IPS-18a (cell line): Measurements from ENCODE around the gene TBC1D32.
"Not testable (repeated sequence)": the region's sequence is repeated elsewhere in the genome, so short reads cannot be mapped to it uniquely, and the experiment has no call there.

ENCODE experiments used
- H3K27ac ChIP-seq: one replicate; pipeline ENCODE4 v1.5.1; 2013; ENCODE audit warnings: low read length
- H3K27me3 ChIP-seq: one replicate; pipeline ENCODE4 v1.6.1; 2013; ENCODE audit warnings: mild to moderate bottlenecking, low read length; ENCODE audit not compliant: control insufficient read depth, insufficient read depth
- H3K36me3 ChIP-seq: one replicate; pipeline ENCODE4 v1.6.1; 2013; ENCODE audit warnings: low read depth, low read length; ENCODE audit not compliant: control insufficient read depth
- H3K4me1 ChIP-seq: one replicate; pipeline ENCODE4 v1.6.1; 2013; ENCODE audit warnings: low read depth, low read length; ENCODE audit not compliant: control insufficient read depth
- H3K4me3 ChIP-seq: one replicate; pipeline ENCODE4 v1.5.1; 2013; ENCODE audit warnings: low read length
- H3K9ac ChIP-seq: one replicate; pipeline ENCODE4 v1.6.1; 2013; ENCODE audit warnings: mild to moderate bottlenecking, low read length, moderate library complexity
- H3K9me3 ChIP-seq: one replicate; pipeline ENCODE4 v1.6.1; 2013; ENCODE audit warnings: low read depth, low read length; ENCODE audit not compliant: control insufficient read depth

Gene TBC1D32

DNA sequence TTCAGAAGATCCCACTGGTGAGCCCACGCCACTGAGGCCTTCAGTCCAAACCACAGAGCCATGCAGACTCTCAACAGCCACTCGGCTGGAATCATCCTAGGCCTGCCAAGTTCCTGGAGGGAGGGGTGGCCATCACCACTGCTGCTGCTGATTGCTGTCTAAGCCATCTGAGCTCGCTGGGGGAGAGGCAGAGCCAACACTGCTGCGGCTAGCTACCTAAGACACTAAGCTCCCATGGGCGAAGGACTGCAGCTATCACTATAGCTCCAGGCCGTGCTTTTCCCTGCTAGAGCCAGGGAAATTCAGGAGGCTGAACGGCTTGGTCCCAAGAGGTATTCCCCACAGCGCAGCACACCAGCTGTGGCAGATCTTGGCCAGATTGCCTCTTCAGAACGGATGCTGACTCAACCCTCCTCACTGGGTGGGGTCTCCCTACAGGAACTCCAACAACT, 73.6 kb downstream of the TBC1D32 start:
- no peaks in the 10 kb centered on the region for H3K9me3 ChIP-seq
- H3K27ac ChIP-seq = no peak overlapping the region
- H3K27me3 ChIP-seq = no peaks in the 10 kb centered on the region
- no peaks in the 10 kb centered on the region for H3K36me3 ChIP-seq
- no peak overlapping the region for H3K4me3 ChIP-seq
- no peak overlapping the region for H3K9ac ChIP-seq
- H3K4me1 ChIP-seq = no peaks in the 10 kb centered on the region

DNA sequence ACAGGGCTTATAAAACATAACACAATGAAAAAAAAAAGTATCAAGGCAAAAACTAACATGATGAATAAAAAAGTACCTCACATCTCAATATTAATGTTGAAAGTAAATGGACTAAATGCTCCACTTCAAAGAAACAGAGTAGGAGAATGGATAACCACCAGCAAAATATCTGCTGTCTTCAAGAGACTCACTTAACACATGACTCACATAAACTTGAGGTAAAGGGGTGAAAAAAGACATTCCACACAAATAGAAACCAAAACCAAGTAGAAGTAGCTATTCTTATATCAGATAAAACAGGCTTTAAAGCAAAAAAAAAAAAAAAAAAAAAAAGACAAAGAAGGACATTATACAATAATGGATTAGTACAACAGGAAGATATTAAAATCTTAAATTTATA, 86.9 kb downstream of the TBC1D32 start:
- no peaks in the 10 kb centered on the region for H3K4me1 ChIP-seq
- no peak overlapping the region for H3K4me3 ChIP-seq
- no peaks in the 10 kb centered on the region for H3K9me3 ChIP-seq
- no peaks in the 10 kb centered on the region for H3K27me3 ChIP-seq
- H3K27ac ChIP-seq = no peak overlapping the region
- H3K9ac ChIP-seq = no peak overlapping the region
- H3K36me3 ChIP-seq = no peaks in the 10 kb centered on the region

DNA sequence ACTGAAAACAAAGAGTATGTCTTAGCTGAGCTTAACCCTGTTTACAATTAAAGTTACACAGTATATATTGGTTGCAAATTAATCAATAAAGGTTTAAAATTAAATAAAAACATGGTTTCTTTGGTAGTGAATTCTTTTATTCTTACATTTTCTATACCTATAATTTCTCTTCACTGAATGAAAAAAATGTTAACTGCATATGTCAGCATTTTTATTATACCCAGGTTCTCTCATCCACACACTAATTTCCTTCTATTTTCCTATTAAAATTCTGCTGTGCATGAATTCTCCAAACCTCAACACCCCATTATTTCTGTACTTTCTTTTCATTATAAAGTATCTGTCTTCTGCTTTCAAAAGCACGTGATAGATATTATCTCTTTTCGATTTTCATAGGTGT, 91.9 kb downstream of the TBC1D32 start:
- Histone ChIP-seq H3K9me3 (no peaks in the 10 kb centered on the region), H3K9ac (no peak overlapping the region), H3K27ac (no peak overlapping the region), H3K4me3 (no peak overlapping the region), H3K4me1 (no peaks in the 10 kb centered on the region), H3K36me3 (no peaks in the 10 kb centered on the region), H3K27me3 (no peaks in the 10 kb centered on the region)

DNA sequence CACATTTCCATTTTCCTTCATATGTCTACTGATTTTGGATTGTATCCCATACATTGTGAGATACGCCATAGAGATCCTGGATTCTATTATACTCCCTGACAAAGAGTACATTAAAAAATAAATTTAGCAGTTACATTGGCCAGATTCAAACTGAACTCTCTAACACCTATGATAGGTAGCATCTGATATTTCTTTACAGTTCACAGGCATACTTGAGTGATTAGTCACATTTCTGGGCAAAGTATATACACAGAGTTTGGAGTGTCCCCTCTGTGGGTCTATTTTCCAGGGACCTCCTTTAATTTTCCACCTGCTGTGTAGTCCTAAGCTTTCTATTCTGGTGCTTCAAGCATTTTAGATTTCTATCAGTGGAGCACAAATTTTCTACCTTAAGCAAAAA, 96.4 kb downstream of the TBC1D32 start:
- Histone ChIP-seq H3K27ac (no peak overlapping the region), H3K9ac (no peak overlapping the region), H3K27me3 (no peaks in the 10 kb centered on the region), H3K4me3 (no peak overlapping the region), H3K36me3 (no peaks in the 10 kb centered on the region), H3K9me3 (no peaks in the 10 kb centered on the region), H3K4me1 (no peaks in the 10 kb centered on the region)

DNA sequence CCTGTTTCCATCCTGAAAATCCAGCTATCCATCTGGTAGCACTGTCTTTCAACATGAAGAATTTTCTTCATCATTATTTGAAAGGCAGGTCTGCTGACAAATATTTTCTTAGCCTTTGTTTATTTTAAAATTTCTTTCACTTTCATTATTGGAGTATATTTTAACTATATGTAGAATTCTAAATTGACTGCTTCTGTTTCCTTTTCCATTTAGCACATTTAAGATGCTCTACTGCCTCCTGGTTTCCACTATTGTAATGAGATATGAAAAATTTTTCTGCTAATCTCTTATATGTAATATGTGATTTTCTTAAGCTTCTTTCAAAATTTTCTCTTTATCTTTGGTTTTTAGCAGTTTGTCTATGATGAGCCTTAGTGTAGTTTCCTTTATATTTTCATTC, 97.3 kb downstream of the TBC1D32 start:
- H3K4me1 ChIP-seq = no peaks in the 10 kb centered on the region
- no peak overlapping the region for H3K27ac ChIP-seq
- H3K9ac ChIP-seq = no peak overlapping the region
- H3K9me3 ChIP-seq = no peaks in the 10 kb centered on the region
- no peaks in the 10 kb centered on the region for H3K36me3 ChIP-seq
- no peaks in the 10 kb centered on the region for H3K27me3 ChIP-seq
- no peak overlapping the region for H3K4me3 ChIP-seq

DNA sequence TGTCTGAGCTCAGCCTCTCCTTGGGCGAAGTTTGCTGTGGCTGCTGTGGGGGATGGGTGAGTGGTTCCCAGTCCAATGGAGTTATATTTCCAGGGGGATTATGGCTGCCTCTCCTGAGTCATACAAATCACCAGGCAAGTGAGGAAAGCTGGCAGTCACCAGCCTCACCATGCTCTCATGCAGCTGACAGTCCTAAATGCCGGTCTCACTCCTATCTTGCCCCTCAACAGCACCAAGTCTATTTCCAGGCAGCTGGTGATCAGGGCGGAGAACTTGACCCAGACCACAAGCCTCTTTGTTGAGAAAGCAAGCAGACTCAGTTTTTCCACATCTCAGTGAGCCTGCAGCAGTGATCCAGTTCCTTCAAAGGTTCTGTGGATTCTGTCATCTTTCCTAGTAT, 98.9 kb downstream of the TBC1D32 start:
- Histone ChIP-seq H3K27me3 (no peaks in the 10 kb centered on the region), H3K9ac (no peak overlapping the region), H3K4me1 (no peaks in the 10 kb centered on the region), H3K27ac (no peak overlapping the region), H3K36me3 (no peaks in the 10 kb centered on the region), H3K4me3 (no peak overlapping the region), H3K9me3 (no peaks in the 10 kb centered on the region)

DNA sequence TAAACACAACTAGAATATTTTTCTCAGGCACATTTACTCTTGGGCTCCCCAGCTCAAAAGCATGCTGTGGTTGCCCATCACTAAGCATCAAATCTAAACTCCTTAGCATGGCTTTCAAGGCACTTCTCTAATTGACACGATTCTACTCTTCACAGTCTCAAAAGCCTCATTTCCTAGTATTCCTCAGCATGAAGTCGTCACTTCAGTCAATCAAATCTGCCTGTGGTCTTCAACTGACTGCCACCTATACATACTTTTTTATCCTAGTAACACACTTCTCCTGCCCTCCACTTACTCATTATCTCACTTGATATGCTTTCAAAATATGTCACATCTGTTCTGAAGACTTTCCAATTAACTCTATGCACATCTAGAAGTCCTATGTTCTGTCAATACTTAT, 110.3 kb downstream of the TBC1D32 start:
- no peaks in the 10 kb centered on the region for H3K36me3 ChIP-seq
- no peak overlapping the region for H3K27ac ChIP-seq
- no peaks in the 10 kb centered on the region for H3K27me3 ChIP-seq
- no peak overlapping the region for H3K4me3 ChIP-seq
- H3K9me3 ChIP-seq = no peaks in the 10 kb centered on the region
- H3K4me1 ChIP-seq = no peaks in the 10 kb centered on the region
- no peak overlapping the region for H3K9ac ChIP-seq

DNA sequence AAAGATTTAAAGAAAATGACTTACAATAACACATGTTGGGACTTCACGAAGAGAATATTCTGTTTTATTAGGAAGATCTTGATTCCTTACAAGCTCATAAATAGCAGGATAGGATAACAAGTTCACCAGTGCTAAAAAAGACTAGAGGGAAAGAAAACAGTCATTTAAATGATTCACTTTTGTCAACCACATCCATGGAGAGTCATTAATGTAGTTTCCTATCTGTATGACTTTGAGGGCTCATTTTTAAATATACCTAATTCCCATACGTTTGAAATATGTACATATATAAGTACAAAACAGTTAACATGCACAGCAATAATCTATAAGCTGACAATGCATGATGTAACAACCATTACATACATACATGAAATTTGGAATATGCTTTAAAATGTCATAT, 111.1 kb downstream of the TBC1D32 start:
- Histone ChIP-seq H3K4me1 (no peaks in the 10 kb centered on the region), H3K4me3 (no peak overlapping the region), H3K9ac (no peak overlapping the region), H3K36me3 (no peaks in the 10 kb centered on the region), H3K27ac (no peak overlapping the region), H3K27me3 (no peaks in the 10 kb centered on the region), H3K9me3 (no peaks in the 10 kb centered on the region)

DNA sequence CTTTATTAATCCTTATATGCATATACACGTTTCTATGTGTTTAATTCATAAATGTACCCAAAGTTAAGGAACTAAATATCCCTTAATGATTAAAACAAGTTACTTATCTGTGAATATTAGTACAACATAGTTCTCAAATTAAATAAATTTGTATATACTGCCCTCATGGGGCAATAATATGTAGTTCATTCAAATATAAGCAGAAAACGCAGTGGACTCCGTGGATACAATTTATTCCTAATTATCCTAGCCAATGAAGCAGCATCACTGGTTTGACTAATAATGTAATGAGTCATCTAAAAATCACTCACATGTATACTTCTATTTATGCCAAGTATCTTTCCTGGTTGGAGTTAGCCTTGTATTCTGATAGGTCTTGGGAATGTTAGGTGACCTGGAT, 111.6 kb downstream of the TBC1D32 start:
- Histone ChIP-seq H3K27me3 (no peaks in the 10 kb centered on the region), H3K9me3 (no peaks in the 10 kb centered on the region), H3K9ac (no peak overlapping the region), H3K4me3 (no peak overlapping the region), H3K36me3 (no peaks in the 10 kb centered on the region), H3K27ac (no peak overlapping the region), H3K4me1 (no peaks in the 10 kb centered on the region)

DNA sequence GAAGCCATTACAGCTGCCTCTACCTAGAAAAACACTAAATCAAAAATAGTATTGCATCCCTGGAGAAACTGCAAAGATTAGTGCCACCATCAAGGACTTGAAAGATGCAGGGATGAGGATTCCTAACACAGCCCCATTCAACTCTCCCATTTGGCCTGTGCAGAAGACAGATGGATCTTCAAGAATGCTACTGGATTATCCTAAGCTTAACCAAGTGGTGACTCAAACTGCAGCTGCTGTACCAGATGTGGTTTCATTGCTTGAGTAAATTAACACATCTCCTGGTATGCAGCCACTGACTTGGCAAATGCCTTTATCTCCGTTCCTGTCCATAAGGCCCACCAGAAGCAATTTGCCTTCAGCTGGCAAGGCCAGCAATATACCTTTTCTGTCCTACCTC, 117.4 kb downstream of the TBC1D32 start:
- H3K27ac ChIP-seq = no peak overlapping the region
- H3K4me3 ChIP-seq = no peak overlapping the region
- no peaks in the 10 kb centered on the region for H3K9me3 ChIP-seq
- H3K4me1 ChIP-seq = no peaks in the 10 kb centered on the region
- H3K9ac ChIP-seq = no peak overlapping the region
- H3K36me3 ChIP-seq = no peaks in the 10 kb centered on the region
- H3K27me3 ChIP-seq = no peaks in the 10 kb centered on the region

DNA sequence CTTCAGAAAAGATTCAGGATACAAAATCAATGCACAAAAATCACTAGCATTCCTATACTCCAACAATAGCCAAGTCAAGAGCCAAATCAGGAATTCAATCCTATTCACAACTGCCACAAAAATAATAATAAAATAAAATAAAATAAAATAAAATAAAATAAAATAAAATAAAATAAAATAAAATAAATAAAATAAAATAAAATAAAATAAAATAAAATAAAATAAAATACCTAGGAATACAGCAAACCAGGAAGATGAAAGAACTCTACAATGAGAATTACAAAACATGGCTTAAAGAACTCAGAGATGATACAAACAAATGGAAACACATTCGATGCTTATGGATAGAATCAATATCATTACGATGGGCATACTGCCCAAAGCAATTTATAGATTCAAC, 120.9 kb downstream of the TBC1D32 start:
- not testable (repeated sequence) for H3K9ac ChIP-seq, H3K36me3 ChIP-seq, H3K27me3 ChIP-seq, H3K9me3 ChIP-seq, H3K4me1 ChIP-seq, H3K27ac ChIP-seq, H3K4me3 ChIP-seq

DNA sequence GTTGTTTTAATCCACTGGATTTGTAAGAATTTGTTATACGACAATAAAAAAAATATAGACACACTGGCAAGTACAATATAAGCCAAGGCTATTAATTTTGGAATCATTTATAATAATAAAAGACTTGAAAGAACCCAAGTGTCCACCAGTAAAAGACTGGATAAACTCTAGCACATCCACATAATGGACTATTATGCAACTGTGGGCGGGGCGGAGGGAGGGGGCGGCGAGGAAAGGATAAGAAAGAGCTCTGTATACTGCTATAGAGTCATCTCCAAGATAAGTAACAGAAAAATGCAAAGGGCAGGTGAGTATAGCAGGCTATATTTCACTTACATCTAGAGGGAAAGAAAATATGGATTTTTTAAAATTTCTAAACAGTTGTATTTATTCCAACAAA, 123.3 kb downstream of the TBC1D32 start:
- no peaks in the 10 kb centered on the region for H3K4me1 ChIP-seq
- H3K9me3 ChIP-seq = no peaks in the 10 kb centered on the region
- no peaks in the 10 kb centered on the region for H3K36me3 ChIP-seq
- H3K27ac ChIP-seq = no peak overlapping the region
- no peaks in the 10 kb centered on the region for H3K27me3 ChIP-seq
- H3K4me3 ChIP-seq = no peak overlapping the region
- H3K9ac ChIP-seq = no peak overlapping the region

DNA sequence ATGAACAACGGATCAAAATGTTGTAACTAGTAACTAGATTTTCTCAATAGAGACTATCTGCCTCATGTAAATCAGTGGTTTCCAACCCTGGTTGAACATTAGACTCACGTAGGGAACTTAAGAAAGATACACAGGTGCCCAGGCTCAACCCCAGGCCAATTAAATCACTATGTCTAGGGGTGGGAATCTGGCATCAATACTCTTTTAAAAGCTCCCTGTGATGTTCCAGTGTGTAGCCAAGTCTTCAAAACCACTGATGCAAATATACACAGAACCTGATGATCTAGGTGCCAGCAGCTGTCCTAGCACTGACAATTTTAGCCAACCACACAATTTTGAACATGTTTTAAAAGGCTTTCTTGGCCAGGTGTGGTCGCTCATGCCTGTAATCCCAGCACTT, 128.7 kb downstream of the TBC1D32 start:
- Histone ChIP-seq H3K27me3 (no peaks in the 10 kb centered on the region), H3K36me3 (no peaks in the 10 kb centered on the region), H3K9ac (no peak overlapping the region), H3K4me3 (no peak overlapping the region), H3K4me1 (peaks cover 5% of the 10 kb centered on the region), H3K27ac (no peak overlapping the region), H3K9me3 (no peaks in the 10 kb centered on the region)
